HEK293T (cell line): Measurements from ENCODE around the gene ELAC2.

Experiments
- CTCF ChIA-PET: fragments of 350-600 bp; formaldehyde crosslinking; extraction: SDS; loops from one replicate; lab custom pipeline; 2021; ENCODE audit warnings: antibody characterized with exemption, inconsistent platforms; lab: Yijun Ruan, JAX
- POLR2A ChIA-PET: fragments of 350-600 bp; formaldehyde crosslinking; extraction: SDS; loops from one replicate; lab custom pipeline; 2020; ENCODE audit warnings: antibody characterized with exemption, inconsistent platforms; lab: Yijun Ruan, JAX
- DNase-seq: peaks from one replicate; pipeline ENCODE4 v3.0.0; 2012; ENCODE audit warnings: mixed read lengths; ENCODE audit errors: extremely low spot score
- ARNT ChIP-seq: fragments of 450-650 bp; IDR thresholded peaks from 2 replicates; pipeline ENCODE4 v1.6.1; 2017; ENCODE audit warnings: mild to moderate bottlenecking
- BHLHE40 ChIP-seq: fragments of 450-650 bp; IDR thresholded peaks from 2 replicates; pipeline ENCODE4 v1.6.1; 2016; ENCODE audit warnings: mild to moderate bottlenecking, moderate library complexity, borderline replicate concordance
- CTBP1 ChIP-seq: fragments of 450-650 bp; IDR thresholded peaks from 2 replicates; pipeline ENCODE4 v1.6.1; 2016; ENCODE audit warnings: borderline replicate concordance
- ELF4 ChIP-seq: fragments of 450-650 bp; IDR thresholded peaks from 2 replicates; pipeline ENCODE4 v1.6.1; 2017; ENCODE audit warnings: antibody characterized with exemption
- FOXA1 ChIP-seq: fragments of 450-650 bp; IDR thresholded peaks from 2 replicates; pipeline ENCODE4 v1.6.1; 2016; ENCODE audit warnings: mild to moderate bottlenecking
- FOXK2 ChIP-seq: fragments of 450-650 bp; IDR thresholded peaks from 2 replicates; pipeline ENCODE4 v1.6.1; 2016; ENCODE audit warnings: mild to moderate bottlenecking
- FOXM1 ChIP-seq: fragments of 450-650 bp; IDR thresholded peaks from 2 replicates; pipeline ENCODE4 v1.6.1; 2017; ENCODE audit warnings: mild to moderate bottlenecking, borderline replicate concordance
- HDGF ChIP-seq: fragments of 450-650 bp; IDR thresholded peaks from 2 replicates; pipeline ENCODE4 v1.6.1; 2017; ENCODE audit warnings: antibody characterized with exemption, borderline replicate concordance
- L3MBTL2 ChIP-seq: fragments of 450-650 bp; conservative IDR thresholded peaks from 2 replicates; pipeline ENCODE4 v1.6.1; 2016; ENCODE audit warnings: mild to moderate bottlenecking
- LEF1 ChIP-seq: fragments of 450-650 bp; IDR thresholded peaks from 2 replicates; pipeline ENCODE4 v1.6.1; 2017; ENCODE audit warnings: mild to moderate bottlenecking, borderline replicate concordance
- NFRKB ChIP-seq: fragments of 450-650 bp; IDR thresholded peaks from 2 replicates; pipeline ENCODE4 v1.6.1; 2016; ENCODE audit warnings: mild to moderate bottlenecking, moderate library complexity
- SP1 ChIP-seq: fragments of 450-650 bp; IDR thresholded peaks from 2 replicates; pipeline ENCODE4 v1.6.1; 2017
- SUZ12 ChIP-seq: fragments of 450-650 bp; IDR thresholded peaks from 2 replicates; pipeline ENCODE4 v1.6.1; 2016; ENCODE audit warnings: mild to moderate bottlenecking
- TARDBP ChIP-seq: fragments of 450-650 bp; IDR thresholded peaks from 2 replicates; pipeline ENCODE4 v1.6.1; 2016
- ZNF384 ChIP-seq: fragments of 450-650 bp; IDR thresholded peaks from 2 replicates; pipeline ENCODE4 v1.6.1; 2016
- TF ChIP-seq, protein P1 (sequence below): fragments of 450-650 bp; IDR thresholded peaks from 2 replicates; pipeline ENCODE4 v1.6.1; 2016

Gene ELAC2

DNA sequence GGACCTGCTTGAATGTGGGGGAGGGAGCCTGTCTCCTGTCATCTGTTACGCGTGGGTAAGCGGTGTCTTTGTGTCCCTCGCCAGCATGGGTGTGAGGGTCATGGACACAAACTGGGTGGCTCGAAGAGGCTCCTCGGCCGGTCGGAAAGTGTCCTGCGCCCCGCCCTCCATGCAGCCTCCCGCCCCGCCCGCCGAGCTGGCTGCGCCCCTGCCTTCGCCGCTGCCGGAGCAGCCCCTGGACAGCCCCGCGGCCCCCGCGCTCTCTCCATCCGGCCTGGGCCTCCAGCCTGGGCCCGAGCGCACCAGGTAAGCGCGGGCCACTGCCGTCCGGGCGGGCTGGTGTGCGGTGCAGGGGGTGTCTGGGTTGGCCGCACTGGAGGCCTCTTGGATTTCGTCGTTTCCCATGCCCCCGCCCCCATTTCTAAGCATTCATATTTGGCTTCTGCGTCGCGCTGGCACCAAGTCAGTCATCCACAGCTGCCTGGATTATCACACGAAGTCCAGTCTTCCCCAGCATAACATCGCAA lies 43.8 kb downstream of the ELAC2 start:
- no peak for DNase-seq
- ChIA-PET CTCF (no interaction called here), POLR2A (interaction anchor here (1.3 kb wide), 1 partner anchor 44 kb away, joined by 3 read pairs; the partner anchor contains the start of gene ELAC2)
- no peak for TF ChIP-seq FOXA1
- no peak for TF ChIP-seq ELF4
- TF ChIP-seq SP1 = no peak
- TF ChIP-seq SUZ12 = no peak
- no peak for TF ChIP-seq TARDBP
- no peak for TF ChIP-seq BHLHE40
- no peak for TF ChIP-seq LEF1
- TF ChIP-seq NFRKB = no peak
- no peak for TF ChIP-seq FOXM1
- TF ChIP-seq L3MBTL2 = no peak
- no peak for TF ChIP-seq HDGF
- no peak for TF ChIP-seq ZNF384
- TF ChIP-seq ARNT = no peak
- TF ChIP-seq FOXK2 = no peak
- TF ChIP-seq, protein P1, sequence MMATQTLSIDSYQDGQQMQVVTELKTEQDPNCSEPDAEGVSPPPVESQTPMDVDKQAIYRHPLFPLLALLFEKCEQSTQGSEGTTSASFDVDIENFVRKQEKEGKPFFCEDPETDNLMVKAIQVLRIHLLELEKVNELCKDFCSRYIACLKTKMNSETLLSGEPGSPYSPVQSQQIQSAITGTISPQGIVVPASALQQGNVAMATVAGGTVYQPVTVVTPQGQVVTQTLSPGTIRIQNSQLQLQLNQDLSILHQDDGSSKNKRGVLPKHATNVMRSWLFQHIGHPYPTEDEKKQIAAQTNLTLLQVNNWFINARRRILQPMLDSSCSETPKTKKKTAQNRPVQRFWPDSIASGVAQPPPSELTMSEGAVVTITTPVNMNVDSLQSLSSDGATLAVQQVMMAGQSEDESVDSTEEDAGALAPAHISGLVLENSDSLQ = no peak
- TF ChIP-seq CTBP1 = no peak

DNA sequence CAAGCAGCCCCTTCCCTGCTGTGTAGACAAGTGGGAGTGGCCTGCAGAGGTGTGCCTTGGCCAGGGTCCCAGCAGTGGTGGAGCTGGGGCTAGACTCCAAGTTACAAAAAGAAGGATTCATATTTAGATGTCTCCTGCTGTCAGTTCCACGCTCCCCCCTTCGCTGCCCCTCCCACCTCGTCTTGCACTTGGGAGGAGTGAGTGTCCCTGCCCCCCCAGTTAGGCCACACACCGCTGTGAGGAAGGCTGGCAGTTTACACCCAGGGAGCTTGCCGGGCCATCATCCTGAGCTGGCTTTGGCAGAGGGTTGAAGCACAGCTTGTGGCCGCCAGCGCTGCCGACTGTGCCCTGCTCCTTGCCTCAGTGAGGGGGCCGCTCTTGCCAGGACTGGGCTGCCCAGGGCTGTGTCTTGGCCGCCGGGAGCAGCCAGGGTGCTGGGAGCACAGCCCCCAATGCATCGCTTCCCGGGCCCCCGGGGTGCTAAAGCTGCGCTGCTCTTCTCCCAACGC lies 44.3 kb downstream of the ELAC2 start:
- ChIA-PET POLR2A (interaction anchor here (1.3 kb wide), 1 partner anchor 44 kb away, joined by 3 read pairs; the partner anchor contains the start of gene ELAC2), CTCF (no interaction called here)
- TF ChIP-seq, protein P1 = no peak
- no peak for TF ChIP-seq FOXA1
- no peak for TF ChIP-seq FOXM1
- TF ChIP-seq FOXK2 = no peak
- TF ChIP-seq L3MBTL2 = no peak
- no peak for TF ChIP-seq LEF1
- no peak for TF ChIP-seq BHLHE40
- no peak for DNase-seq

DNA sequence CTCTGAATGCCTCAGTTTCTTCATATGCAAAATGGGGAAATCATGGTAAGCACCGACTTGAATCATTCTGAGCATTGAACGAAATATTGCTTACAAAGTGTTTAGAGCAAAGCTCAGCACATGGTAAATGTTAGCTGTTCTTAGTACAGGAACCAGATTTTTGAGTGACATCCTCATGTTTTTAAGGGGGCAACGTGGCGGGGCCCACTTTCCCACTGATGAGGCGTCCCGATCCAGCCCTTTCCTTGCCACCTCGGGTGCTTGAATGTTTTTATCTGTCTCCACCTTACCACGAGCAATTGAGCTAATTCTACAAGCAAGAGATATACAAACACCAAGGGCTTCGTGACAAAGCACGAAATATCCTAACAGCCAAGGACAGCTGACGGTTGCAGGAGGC lies 49.9 kb downstream of the ELAC2 start:
- no peak for TF ChIP-seq NFRKB
- no peak for TF ChIP-seq SP1
- no peak for TF ChIP-seq FOXM1
- no peak for TF ChIP-seq CTBP1
- no peak for TF ChIP-seq L3MBTL2
- TF ChIP-seq BHLHE40 = no peak
- TF ChIP-seq ELF4 = no peak
- TF ChIP-seq SUZ12 = no peak
- no peak for TF ChIP-seq ARNT
- no peak for TF ChIP-seq LEF1
- no peak for TF ChIP-seq HDGF
- TF ChIP-seq FOXA1 = no peak
- TF ChIP-seq, protein P1 = no peak
- TF ChIP-seq ZNF384 = no peak
- no peak for TF ChIP-seq TARDBP
- no peak for DNase-seq
- ChIA-PET POLR2A (no interaction called here), CTCF (no interaction called here)

DNA sequence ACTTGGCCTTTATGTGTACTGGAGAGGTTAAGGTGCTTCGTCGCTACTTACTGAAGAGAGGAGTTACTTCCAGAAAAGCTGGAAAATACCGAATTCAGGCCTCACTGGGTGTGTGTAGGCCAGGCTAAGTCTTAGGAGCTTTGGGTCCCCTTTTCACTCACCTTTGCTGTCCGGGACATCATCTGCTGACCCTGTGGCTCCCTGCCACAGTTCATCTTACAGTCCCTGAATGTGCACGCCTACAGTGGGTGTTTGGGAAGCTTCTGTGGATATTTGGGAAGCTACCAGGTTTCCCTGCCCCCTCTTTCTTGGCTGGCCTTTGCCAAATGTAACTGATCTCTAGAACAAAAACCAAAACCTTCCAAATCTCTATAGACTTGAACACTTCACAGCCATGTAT lies 51.4 kb downstream of the ELAC2 start:
- ChIA-PET CTCF (no interaction called here), POLR2A (no interaction called here)
- DNase-seq = no peak
- TF ChIP-seq TARDBP (no peak), SP1 (no peak), FOXK2 (no peak), ZNF384 (no peak)

DNA sequence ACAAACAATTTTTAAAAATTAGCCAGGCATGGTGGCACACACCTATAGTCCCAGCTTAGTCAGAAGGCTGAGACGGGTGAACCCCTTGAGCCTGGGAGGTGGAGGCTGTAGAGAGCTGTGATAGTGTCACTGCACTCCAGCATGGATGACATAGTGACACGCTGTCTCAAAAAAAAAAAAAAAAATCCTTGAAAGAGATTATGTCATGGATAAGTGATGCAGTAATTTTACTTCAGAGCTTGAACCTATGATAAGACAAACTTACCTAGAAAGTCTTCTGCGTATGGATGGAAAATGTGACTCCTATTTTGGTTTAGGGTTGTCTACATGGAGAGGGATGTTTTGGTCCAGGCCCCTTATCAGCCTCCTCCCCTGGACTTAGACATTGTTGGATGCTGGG lies 51.8 kb downstream of the ELAC2 start:
- DNase-seq = no peak
- ChIA-PET CTCF (no interaction called here), POLR2A (no interaction called here)
- TF ChIP-seq SP1 (no peak), LEF1 (no peak), L3MBTL2 (no peak)

DNA sequence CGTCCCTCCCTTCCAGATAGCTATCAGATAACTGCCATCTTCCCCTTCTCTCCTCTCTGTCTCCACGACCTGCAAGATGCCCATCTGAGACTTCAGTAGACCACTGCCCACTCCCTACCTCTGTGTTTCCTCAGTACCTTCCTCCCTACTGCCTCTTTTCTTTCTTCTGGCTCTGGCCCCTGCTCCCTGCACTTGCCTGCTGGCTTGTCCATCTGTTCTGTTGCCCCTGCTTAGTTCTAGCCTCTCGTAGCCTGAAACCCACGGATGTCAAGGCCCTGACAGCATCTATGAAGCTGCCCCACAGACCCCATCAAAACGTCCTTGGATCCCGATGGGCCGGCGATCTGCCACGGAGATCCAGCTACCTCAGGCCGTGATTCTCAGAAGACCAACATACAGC lies 53.0 kb downstream of the ELAC2 start:
- DNase-seq = no peak
- CTCF ChIA-PET = no interaction called here
- POLR2A ChIA-PET = no interaction called here
- TF ChIP-seq NFRKB = no peak
- TF ChIP-seq CTBP1 = no peak
- TF ChIP-seq ZNF384 = no peak
- TF ChIP-seq TARDBP = no peak
- TF ChIP-seq, protein P1 = no peak
- no peak for TF ChIP-seq SP1
- no peak for TF ChIP-seq LEF1
- TF ChIP-seq ELF4 = no peak
- TF ChIP-seq HDGF = no peak
- TF ChIP-seq SUZ12 = no peak
- no peak for TF ChIP-seq BHLHE40
- TF ChIP-seq FOXK2 = no peak
- no peak for TF ChIP-seq FOXA1
- no peak for TF ChIP-seq FOXM1
- TF ChIP-seq ARNT = no peak
- TF ChIP-seq L3MBTL2 = no peak
